NK-92 (cell line): ENCODE data around the gene ONECUT3.

Source experiments
- DNase-seq: peaks from one replicate; lab custom pipeline; 2025; ENCODE audit not compliant: unreplicated experiment; lab: John Stamatoyannopoulos, UW

ONECUT3 gene

GRCh38 chr19:1828279-1829238 lies 75.3 kb downstream of the ONECUT3 start:
- DNase-seq = no peak

- no peak for DNase-seq
These were observed 76.7 kb downstream of the ONECUT3 start for GRCh38 chr19:1829958-1830357.

- no peak for DNase-seq
These were observed 77.3 kb downstream of the ONECUT3 start for GRCh38 chr19:1830568-1830967.
